COLO668 (cell line): ENCODE results near the gene ERICH6B.

Experiments used
- DNase-seq: peaks from one replicate; lab custom pipeline; 2025; ENCODE audit not compliant: unreplicated experiment; lab: John Stamatoyannopoulos, UW

ERICH6B gene

DNA sequence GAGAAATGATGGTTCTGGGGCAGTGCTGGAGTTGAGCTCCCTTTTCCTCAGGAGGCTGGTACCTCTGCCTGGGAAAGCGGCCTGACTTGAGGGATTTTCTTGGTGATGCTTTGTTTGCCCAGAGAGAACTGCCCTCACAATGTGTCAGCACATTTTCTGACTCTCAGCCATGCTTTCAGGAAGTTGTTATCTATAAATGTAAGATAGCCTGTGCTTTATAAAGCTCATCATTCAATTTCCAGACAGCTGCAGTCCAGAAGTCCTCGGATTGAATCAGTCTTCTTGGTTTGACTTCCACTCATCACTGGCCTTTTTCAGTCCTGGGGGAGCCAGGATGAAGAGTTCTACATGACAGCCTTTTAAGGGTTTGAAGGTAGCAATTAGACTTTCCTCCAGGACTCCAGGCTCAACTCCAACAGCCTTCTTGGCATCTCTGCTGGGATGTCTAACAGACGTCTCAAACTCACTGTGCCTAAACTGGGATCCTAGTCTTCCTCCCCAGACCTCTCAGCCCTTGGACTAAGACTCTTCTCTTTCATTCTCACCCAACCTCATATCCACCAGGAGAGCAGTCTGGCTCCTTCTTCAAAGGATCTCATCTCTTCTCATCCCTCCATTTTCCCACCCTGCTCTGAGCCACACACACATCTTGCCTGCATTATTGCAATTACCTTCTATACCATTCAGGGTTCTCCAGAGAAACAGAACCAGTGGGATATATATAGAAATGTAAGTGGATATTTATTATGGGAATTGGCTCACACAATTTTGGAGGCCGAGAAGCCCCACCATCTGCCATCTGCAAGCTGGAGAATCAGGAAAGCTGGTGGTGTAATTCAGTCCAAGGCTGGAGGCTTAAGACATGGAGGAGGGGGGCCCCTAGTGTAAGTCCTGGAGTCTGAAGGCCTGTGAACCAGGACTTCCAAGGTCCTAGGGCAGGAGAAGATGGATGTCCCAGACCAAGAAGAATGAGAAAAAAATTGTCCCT, 13.1 kb downstream of the ERICH6B start:
- no peak for DNase-seq

- DNase-seq = no peak
Observed at GRCh38 chr13:45601680-45602079, 13.9 kb downstream of the ERICH6B start.

GRCh38 chr13:45598597-45598996, 16.9 kb downstream of the ERICH6B start:
- no peak for DNase-seq

DNA sequence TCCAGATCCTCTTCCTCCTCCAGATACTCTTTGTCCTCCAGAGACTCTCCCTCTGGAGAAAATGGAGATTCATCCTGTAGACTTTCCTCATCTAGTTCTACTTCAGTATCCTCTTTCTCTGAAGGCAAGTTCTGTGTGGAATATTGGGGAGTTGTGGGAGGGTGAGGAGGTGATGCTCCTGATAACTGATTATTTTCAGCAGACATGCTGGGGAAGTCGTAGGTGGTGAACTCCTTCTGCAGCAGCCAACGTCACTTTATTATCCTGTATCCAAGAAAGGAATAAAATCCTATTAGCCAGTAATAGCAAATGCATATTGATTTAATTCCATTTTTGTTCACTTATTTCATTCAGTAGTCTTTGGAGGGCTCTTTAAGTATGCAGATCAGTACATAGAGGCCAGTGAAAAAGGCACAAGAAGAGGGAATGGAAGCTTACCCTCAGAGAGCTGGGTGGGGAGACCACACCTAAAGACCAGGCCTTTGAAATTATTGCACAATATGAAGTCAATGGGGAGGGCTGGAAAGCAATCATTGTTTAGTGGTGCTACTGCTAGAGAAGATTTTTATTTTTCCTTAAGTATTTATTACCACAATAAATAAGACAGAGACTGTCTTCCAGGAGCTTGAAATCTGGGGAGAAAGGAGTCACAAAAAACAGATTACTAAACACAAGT, 18.6 kb downstream of the ERICH6B start:
- no peak for DNase-seq

DNA sequence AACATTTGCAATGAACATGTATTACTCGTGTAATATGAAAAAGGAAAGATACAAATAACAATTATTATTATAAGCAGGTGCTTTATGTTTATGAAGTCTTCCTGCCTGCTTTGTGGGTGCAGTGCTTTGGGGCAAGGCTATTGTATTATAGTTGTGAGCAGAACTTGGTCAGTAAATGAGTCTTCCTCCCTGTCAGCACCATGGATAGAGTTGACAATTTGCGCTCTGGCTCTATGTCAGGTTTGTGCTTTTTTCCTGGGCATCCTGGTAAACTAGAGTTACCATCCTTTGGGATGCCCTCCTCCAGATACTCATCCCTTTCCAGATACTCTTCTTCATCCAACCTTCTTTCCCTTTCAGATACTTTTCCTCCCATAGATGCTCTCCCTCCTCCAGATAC, 19.6 kb downstream of the ERICH6B start:
- no peak for DNase-seq

DNA sequence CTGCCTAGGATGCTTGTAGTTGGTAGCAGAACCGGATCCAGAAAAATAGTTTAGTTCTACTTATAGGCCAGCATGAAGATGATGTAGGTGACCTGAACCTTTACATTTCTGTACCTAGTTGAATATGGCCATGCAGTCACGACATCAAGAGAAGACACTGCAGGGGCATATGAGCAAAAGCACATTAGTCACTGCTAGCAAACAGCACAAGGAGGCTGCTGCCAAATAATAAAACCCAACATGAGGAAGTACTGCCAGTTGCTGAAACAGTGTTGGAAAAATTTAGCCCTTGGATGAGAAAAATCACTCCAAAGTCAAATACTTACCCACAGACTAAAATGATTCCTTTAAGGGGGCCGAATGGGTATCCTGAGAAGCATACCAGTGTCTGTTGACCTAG, 20.8 kb downstream of the ERICH6B start:
- no peak for DNase-seq

GRCh38 chr13:45594227-45594626, 21.3 kb downstream of the ERICH6B start:
- DNase-seq = no peak

GRCh38 chr13:45592758-45593157, 22.8 kb downstream of the ERICH6B start:
- DNase-seq = no peak

- no peak for DNase-seq
Observed at GRCh38 chr13:45590066-45590465, 25.5 kb downstream of the ERICH6B start.

- no peak for DNase-seq
Observed at GRCh38 chr13:45587897-45588296, 27.6 kb downstream of the ERICH6B start.

DNA sequence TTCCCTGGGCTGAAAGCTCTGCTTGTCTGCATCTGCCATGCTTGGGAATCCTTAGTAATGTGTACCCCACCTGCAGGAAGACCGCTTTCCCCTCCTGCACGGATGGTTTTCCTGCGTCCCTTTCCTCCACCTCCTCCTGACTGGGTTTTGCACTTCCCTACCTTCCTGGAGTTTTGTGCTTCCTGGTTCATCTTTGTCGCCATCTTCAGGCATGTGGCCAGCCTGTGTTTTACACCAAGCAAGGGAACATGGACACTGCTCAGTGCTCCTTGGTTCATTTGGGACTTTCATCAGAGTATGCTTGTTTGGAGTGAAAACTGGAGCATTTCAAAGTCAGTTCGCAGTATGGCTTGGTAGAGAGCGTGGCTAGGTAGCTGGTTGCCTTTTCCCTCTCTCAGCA, 30.7 kb downstream of the ERICH6B start:
- no peak for DNase-seq

- no peak for DNase-seq
Observed at GRCh38 chr13:45582408-45583076, 33.0 kb downstream of the ERICH6B start.

GRCh38 chr13:45576466-45576865, 39.1 kb downstream of the ERICH6B start:
- DNase-seq = no peak

GRCh38 chr13:45575830-45576180, 39.7 kb downstream of the ERICH6B start:
- peak; percentile 23 for DNase-seq

DNA sequence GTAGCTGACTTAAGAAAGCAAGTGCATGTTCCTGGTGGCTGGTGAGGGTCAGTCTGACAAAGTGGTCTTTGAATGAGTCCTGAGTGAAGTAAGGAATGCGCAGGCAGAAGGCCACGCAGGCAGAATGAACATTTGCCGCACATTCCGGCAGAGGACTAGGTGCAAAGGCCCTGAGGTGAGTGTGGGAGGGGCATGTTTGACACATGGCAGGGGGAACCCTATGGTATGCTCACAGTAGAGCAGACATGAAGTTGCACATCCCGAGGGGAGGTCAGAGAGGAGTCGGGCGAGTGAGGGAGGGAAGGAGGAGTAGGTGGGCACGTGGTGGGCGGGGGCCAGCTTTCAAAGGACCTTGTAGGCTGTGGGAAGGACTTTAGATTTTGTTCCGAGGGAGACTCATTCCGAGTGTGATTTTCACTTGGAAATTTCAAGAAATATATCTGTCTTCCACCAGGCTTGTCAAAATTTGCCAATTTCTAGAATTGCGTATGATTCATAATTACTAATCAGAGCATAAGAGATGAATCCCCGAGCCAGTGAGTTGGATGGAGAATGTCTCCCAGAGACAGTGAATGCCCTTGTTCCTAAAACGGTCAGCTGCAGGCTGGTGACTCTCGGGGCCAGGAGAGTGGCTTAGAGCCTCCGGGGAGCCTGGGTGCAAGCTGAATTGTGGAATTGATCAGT, 40.3 kb downstream of the ERICH6B start:
- DNase-seq = no peak

DNA sequence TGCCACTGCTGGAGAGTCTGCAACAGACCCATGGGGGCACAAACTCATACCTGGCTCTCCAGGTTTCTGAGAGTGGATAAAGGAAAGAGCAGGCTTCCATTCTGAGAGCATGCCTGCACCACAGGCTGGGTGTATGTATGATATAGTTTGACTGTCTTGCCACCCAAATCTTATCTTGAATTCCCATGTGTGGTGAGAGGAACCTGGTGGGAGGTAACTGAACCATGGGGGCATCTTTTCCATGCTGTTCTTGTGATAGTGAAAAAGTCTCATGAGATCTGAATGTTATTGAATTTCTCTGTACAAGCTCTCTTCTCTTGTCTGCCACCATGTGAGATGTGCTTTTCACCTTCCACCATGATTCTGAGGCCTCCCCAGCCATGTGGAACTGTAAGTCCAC, 50.2 kb downstream of the ERICH6B start:
- no peak for DNase-seq

GRCh38 chr13:45564133-45564776, 51.3 kb downstream of the ERICH6B start:
- DNase-seq = peak; percentile 67

GRCh38 chr13:45554604-45555109, 60.9 kb downstream of the ERICH6B start:
- DNase-seq = no peak

DNA sequence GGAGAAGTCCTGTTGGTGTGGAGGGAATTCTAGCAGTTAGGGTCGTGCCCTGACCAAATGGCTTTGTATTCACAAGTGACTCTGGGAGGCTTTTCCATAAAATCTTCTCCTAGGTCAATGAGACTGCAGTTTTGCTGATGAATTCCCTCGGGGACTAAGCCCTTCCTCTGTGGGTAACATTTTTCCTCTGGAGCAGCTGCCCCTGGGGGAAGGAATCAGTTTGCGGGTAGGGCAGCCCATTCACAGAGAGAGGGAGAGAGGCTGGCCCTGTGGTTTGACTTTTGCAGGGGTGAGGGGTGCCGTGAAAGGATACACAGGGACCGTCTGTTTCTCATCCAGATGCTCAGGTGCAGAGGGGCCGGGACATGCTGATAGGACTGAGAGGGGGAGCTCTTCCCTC, 67.3 kb downstream of the ERICH6B start:
- no peak for DNase-seq

DNA sequence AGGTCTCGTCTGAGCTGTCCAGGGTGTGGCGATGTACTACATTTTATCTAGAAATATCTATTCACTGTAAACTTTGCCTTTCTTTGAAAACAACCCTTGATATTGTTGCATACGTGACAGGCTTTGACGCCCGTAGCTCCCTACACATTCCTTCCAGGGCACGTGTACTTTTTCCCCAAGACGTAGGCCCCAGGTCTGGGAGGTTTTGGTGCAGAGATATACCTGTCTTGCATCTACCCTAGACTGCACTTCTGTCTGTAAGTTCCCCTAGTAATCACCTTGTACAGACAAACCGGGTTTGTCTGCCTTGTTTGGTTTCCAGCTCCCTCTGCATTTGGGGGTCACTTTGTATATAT, 69.2 kb downstream of the ERICH6B start:
- DNase-seq = no peak
